ENCODE data around the gene MMD.

DNA sequence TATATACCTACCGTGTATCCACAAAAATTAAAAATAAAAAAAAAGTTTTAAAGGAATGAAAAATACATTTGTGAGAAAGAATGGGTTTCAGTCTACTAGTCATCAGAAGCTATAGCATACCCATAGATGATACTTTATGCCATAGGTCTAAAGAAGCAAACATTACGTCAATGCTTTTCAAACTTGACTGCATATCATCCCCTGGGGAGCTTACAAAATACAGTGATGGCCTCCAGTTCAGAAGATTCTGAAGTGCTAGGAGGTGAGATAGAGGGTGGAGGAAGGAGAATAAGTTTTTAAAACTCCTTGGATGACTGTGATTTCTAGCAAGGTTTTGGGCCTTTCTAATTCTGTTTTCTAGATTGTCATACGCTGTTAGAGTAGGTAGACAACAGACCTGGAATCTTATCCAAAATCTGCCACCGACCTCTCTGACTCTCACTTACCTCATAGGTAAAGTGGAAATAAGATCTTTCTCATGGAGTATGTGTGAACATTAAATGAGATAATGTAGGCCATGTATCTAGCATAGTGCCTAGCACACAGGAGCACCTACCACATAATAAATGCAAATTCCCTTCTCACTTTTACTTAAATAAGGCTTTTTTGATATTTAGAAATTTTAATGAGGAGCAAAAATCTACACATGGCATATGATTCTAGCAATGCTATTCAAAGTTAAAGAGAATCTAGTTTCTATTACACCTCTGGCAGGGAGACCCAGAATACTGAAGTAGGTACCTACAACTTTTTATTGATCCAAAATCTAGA is 12.4 kb downstream of the MMD start:
- TF ChIP-seq, protein P1, sequence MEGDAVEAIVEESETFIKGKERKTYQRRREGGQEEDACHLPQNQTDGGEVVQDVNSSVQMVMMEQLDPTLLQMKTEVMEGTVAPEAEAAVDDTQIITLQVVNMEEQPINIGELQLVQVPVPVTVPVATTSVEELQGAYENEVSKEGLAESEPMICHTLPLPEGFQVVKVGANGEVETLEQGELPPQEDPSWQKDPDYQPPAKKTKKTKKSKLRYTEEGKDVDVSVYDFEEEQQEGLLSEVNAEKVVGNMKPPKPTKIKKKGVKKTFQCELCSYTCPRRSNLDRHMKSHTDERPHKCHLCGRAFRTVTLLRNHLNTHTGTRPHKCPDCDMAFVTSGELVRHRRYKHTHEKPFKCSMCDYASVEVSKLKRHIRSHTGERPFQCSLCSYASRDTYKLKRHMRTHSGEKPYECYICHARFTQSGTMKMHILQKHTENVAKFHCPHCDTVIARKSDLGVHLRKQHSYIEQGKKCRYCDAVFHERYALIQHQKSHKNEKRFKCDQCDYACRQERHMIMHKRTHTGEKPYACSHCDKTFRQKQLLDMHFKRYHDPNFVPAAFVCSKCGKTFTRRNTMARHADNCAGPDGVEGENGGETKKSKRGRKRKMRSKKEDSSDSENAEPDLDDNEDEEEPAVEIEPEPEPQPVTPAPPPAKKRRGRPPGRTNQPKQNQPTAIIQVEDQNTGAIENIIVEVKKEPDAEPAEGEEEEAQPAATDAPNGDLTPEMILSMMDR (IDR thresholded peaks at IDR 0.05): no peak
- TF ChIP-seq ZFX (IDR thresholded peaks at IDR 0.05; ENCODE audit: borderline replicate concordance): no peak
